ENCODE results near the gene ZFX. TPM values are rescaled to one million over a fixed set of nuclear protein-coding genes. Genes with fewer than 3 reads are reported as not detected.
"Not testable (repeated sequence)": the region's sequence is repeated elsewhere in the genome, so short reads cannot be mapped to it uniquely, and the experiment has no call there.

ZFX gene
- total and polyA plus RNA-seq, 10 of the 15 experiments (the other 5 are each of a cell fraction or from before 2014, with no cell fraction given) = 6.8 to 40.9 (median 24.6) TPM

GRCh38 chrX:24133312-24133711 is 16.2 kb upstream of the ZFX start:
- Histone ChIP-seq H4K20me1 (ENCODE audit: control insufficient read depth, insufficient read depth) (no peaks in the 10 kb centered on the region), H2AFZ (ENCODE audit: control insufficient read depth, low read depth, low read length) (no peak overlapping the region), H3K79me2 (ENCODE audit: control insufficient read depth, insufficient read depth, low read length) (no peaks in the 10 kb centered on the region), H3K27me3 (replicated peaks in 1 of 2; ENCODE audit: control insufficient read depth in 2 of 2, insufficient read depth in 2 of 2, low read length in 1 of 2) (peaks cover 0 to 2% of the 10 kb centered on the region in 2 experiments; a peak in 1 of 4 replicates), H3K9me3 (replicated peaks; ENCODE audit: control insufficient read depth, insufficient read depth, low read length) (no peaks in the 10 kb centered on the region), H3K4me1 (ENCODE audit: control insufficient read depth, insufficient read depth, low read length) (no peaks in the 10 kb centered on the region), H3K9ac (ENCODE audit: control insufficient read depth, insufficient read depth, low read length) (no peak overlapping the region), H3K27ac (ENCODE audit: control insufficient read depth, insufficient read depth) (no peak overlapping the region), H3K4me3 (no peak overlapping the region), H3K4me2 (ENCODE audit: control insufficient read depth, insufficient read depth) (no peak overlapping the region), H3K36me3 (ENCODE audit: control insufficient read depth in 2 of 2, insufficient read depth in 2 of 2, low read length in 1 of 2) (no peaks in the 10 kb centered on the region)
- POLR2A ChIA-PET = no interaction called here
- in situ Hi-C loops (cut with MboI) (no loop called here), intact Hi-C loops (cut with micrococcal nuclease; ENCODE audit: unreplicated experiment) (no loop called here)
- no peak for ATAC-seq
- SMC1A ChIA-PET (ENCODE audit: uncharacterized antibody, unreplicated experiment) = no interaction called here
- TF ChIP-seq BCLAF1 (IDR thresholded peaks at IDR 0.05) = no peak
- TF ChIP-seq CEBPB (IDR thresholded peaks at IDR 0.05; ENCODE audit: borderline replicate concordance in 1 of 2, low read depth in 2 of 2, low read length in 2 of 2) = no peak
- TF ChIP-seq BCL11A (IDR thresholded peaks at IDR 0.05; ENCODE audit: low read depth, low read length) = no peak
- DNase-seq (ENCODE audit: low read depth, low spot score) = no peak
- FAIRE-seq = no peak
- CTCF ChIA-PET = no interaction called here
- no TSS peak for BruUV-seq (replicated peaks)
- 61% methylated on average over 5 of the region's 5 CpGs for WGBS (ENCODE audit: insufficient coverage, insufficient replicate concordance, low lambda C conversion rate, missing lambda C conversion rate)
- RAD21 ChIA-PET (ENCODE audit: unreplicated experiment) = no interaction called here

GRCh38 chrX:24135768-24136167 is 13.8 kb upstream of the ZFX start:
- H3K4me1 ChIP-seq (ENCODE audit: control insufficient read depth, insufficient read depth, low read length); POLR2A ChIA-PET; H3K9ac ChIP-seq (ENCODE audit: control insufficient read depth, insufficient read depth, low read length); H3K4me2 ChIP-seq (ENCODE audit: control insufficient read depth, insufficient read depth); H3K4me3 ChIP-seq; RAD21 ChIA-PET (ENCODE audit: unreplicated experiment); H2AFZ ChIP-seq (ENCODE audit: control insufficient read depth, low read depth, low read length); H4K20me1 ChIP-seq (ENCODE audit: control insufficient read depth, insufficient read depth); intact Hi-C loops (cut with micrococcal nuclease; ENCODE audit: unreplicated experiment); DNase-seq (ENCODE audit: low read depth, low spot score); H3K79me2 ChIP-seq (ENCODE audit: control insufficient read depth, insufficient read depth, low read length); SMC1A ChIA-PET (ENCODE audit: uncharacterized antibody, unreplicated experiment); H3K27me3 ChIP-seq (replicated peaks in 1 of 2; ENCODE audit: control insufficient read depth in 2 of 2, insufficient read depth in 2 of 2, low read length in 1 of 2); H3K27ac ChIP-seq (ENCODE audit: control insufficient read depth, insufficient read depth); in situ Hi-C loops (cut with MboI); CTCF ChIA-PET; H3K36me3 ChIP-seq (ENCODE audit: control insufficient read depth in 2 of 2, insufficient read depth in 2 of 2, low read length in 1 of 2); FAIRE-seq; ATAC-seq; H3K9me3 ChIP-seq (replicated peaks; ENCODE audit: control insufficient read depth, insufficient read depth, low read length); BruUV-seq (replicated peaks): not testable (repeated sequence)
- WGBS (ENCODE audit: insufficient coverage, insufficient replicate concordance, low lambda C conversion rate, missing lambda C conversion rate) = 42% methylated on average over 5 of the region's 9 CpGs
